GM23338 (cell line): ENCODE data around the gene RYR2. TPM values are rescaled to one million over a fixed set of nuclear protein-coding genes. Genes with fewer than 3 reads are reported as not detected.

Source experiments
- ATAC-seq: fragments of 200-7000 bp; cut with Tn5 transposase; 3 replicates; pipeline ENCODE4 v1.9.1; 2020
- DNase-seq: peaks from one replicate; pipeline ENCODE4 v3.0.0-alpha.2; 2015; ENCODE audit warnings: low spot score
- H2AFZ ChIP-seq: fragments of 200-600 bp; sonication (generic); 2 replicates; pipeline ENCODE4 v1.8.0; 2016; ENCODE audit warnings: antibody characterized with exemption, mild to moderate bottlenecking, moderate library complexity
- H3F3A ChIP-seq: fragments of 200-600 bp; sonication (generic); replicated peaks from 2 replicates; pipeline ENCODE4 v1.8.0; 2017; ENCODE audit warnings: antibody characterized with exemption, mixed run types, low read depth
- H3K27ac ChIP-seq: fragments of 200-600 bp; sonication (generic); 2 replicates; pipeline ENCODE4 v1.6.1; 2016; ENCODE audit warnings: low read depth
- H3K27me3 ChIP-seq: fragments of 200-600 bp; sonication (generic); 2 replicates; pipeline ENCODE4 v1.8.0; 2016; ENCODE audit warnings: mild to moderate bottlenecking, mixed run types, moderate library complexity; ENCODE audit not compliant: insufficient read depth
- H3K36me3 ChIP-seq: fragments of 200-600 bp; sonication (generic); 2 replicates; pipeline ENCODE4 v1.8.0; 2016; ENCODE audit warnings: mild to moderate bottlenecking; ENCODE audit not compliant: insufficient read depth
- H3K4me1 ChIP-seq: fragments of 200-600 bp; sonication (generic); 2 replicates; pipeline ENCODE4 v1.8.0; 2016; ENCODE audit warnings: mild to moderate bottlenecking, moderate library complexity; ENCODE audit not compliant: insufficient read depth
- H3K4me2 ChIP-seq: fragments of 200-600 bp; sonication (generic); 2 replicates; pipeline ENCODE4 v1.7.1; 2017; ENCODE audit warnings: mixed run types
- H3K4me3 ChIP-seq: fragments of 200-600 bp; sonication (generic); 2 replicates; pipeline ENCODE4 v1.6.1; 2016; ENCODE audit warnings: mixed run types
- H3K79me2 ChIP-seq: fragments of 200-600 bp; sonication (generic); replicated peaks from 2 replicates; pipeline ENCODE4 v1.8.0; 2017; ENCODE audit warnings: mild to moderate bottlenecking; ENCODE audit not compliant: insufficient read depth
- H3K9me2 ChIP-seq: fragments of 200-600 bp; sonication (generic); 2 replicates; pipeline ENCODE4 v1.8.0; 2017; ENCODE audit not compliant: insufficient read depth
- H4K20me1 ChIP-seq: fragments of 200-600 bp; sonication (generic); replicated peaks from 2 replicates; pipeline ENCODE4 v1.8.0; 2017; ENCODE audit warnings: mild to moderate bottlenecking; ENCODE audit not compliant: insufficient read depth
- H3K27ac Mint-ChIP-seq: 2 replicates; pipeline ENCODE4 v1.8.0; 2020; ENCODE audit warnings: inconsistent platforms, mild to moderate bottlenecking, moderate library complexity, mixed read lengths
- H3K27me3 Mint-ChIP-seq: 3 replicates; pipeline ENCODE4 v1.8.0; 2022; ENCODE audit warnings: low read depth, mild to moderate bottlenecking, moderate library complexity, mixed read lengths, inconsistent platforms; ENCODE audit not compliant: insufficient read depth, poor library complexity
- H3K36me3 Mint-ChIP-seq: 3 replicates; pipeline ENCODE4 v1.8.0; 2021; ENCODE audit warnings: low read depth, mild to moderate bottlenecking, inconsistent platforms, moderate library complexity, mixed read lengths
- H3K4me1 Mint-ChIP-seq: 3 replicates; pipeline ENCODE4 v1.8.0; 2020; ENCODE audit warnings: mild to moderate bottlenecking, inconsistent platforms, mixed read lengths
- H3K4me3 Mint-ChIP-seq: 3 replicates; pipeline ENCODE4 v1.8.0; 2021; ENCODE audit warnings: moderate library complexity, mild to moderate bottlenecking, inconsistent platforms, mixed read lengths
- H3K9me3 Mint-ChIP-seq: 3 replicates; pipeline ENCODE4 v1.8.0; 2020; ENCODE audit warnings: moderate library complexity, mild to moderate bottlenecking, inconsistent platforms, mixed read lengths
- CREB1 ChIP-seq: fragments of 250-450 bp; sonication (Bioruptor Pico); IDR thresholded peaks from 2 replicates; pipeline ENCODE4 v1.5.0; 2020; ENCODE audit warnings: low read depth, mild to moderate bottlenecking, moderate library complexity
- CTCF ChIP-seq, 2 experiments: fragments of 200-600 bp in 1 of 2; sonication (generic) in 1 of 2; conservative IDR thresholded peaks; 2 replicates each; pipeline versions ENCODE4 v1.5.1 to v1.6.1; 2016 to 2017; ENCODE audit warnings: antibody characterized with exemption in 2 of 2, low read depth in 2 of 2, mild to moderate bottlenecking in 2 of 2, moderate library complexity in 1 of 2
- EZH2 ChIP-seq: fragments of 200-600 bp; sonication (generic); IDR thresholded peaks from one replicate; pipeline ENCODE4 v1.8.0; 2017; ENCODE audit warnings: antibody characterized with exemption, mild to moderate bottlenecking, low read depth; ENCODE audit not compliant: unreplicated experiment
- EZH2phosphoT487 ChIP-seq: fragments of 200-600 bp; sonication (generic); IDR thresholded peaks from one replicate; pipeline ENCODE4 v1.8.1; 2018; ENCODE audit warnings: antibody characterized with exemption; ENCODE audit not compliant: unreplicated experiment
- ZNF114 ChIP-seq: fragments of 250-450 bp; sonication (Bioruptor Pico); IDR thresholded peaks from 2 replicates; pipeline ENCODE4 v1.5.0; 2020; ENCODE audit warnings: mild to moderate bottlenecking, moderate library complexity
- ZNF331 ChIP-seq: fragments of 250-450 bp; sonication (Bioruptor Pico); IDR thresholded peaks from 2 replicates; pipeline ENCODE4 v1.5.0; 2020; ENCODE audit warnings: low read depth, mild to moderate bottlenecking, moderate library complexity
- polyA plus RNA-seq: library from polyadenylated mRNA; unstranded; fragments of >200 nt; fragmentation: Nextera tagmentation; extraction: Ambion mirVana; gene quantifications from 2 replicates; pipeline ENCODE4 v1.2.1, GENCODE V29; 2016
- total RNA-seq: library from RNA; depleted of rRNA; stranded (reverse); fragments of >200 nt; shearing (Covaris generic); gene quantifications from 2 replicates; pipeline ENCODE4 v1.2.3, GENCODE V29; 2014
- TF ChIP-seq, protein P1 (sequence below): fragments of 250-450 bp; sonication (Bioruptor Pico); IDR thresholded peaks from 2 replicates; pipeline ENCODE4 v1.5.0; 2020; ENCODE audit warnings: mild to moderate bottlenecking, moderate library complexity

The RYR2 gene
- total and polyA plus RNA-seq, 2 experiments from 2014 or later: 8.9 to 10.0 TPM

- TF ChIP-seq CREB1: no peak
- TF ChIP-seq CTCF (conservative IDR thresholded peaks at IDR 0.05; ENCODE audit: low read depth in 2 of 2): no peak
- TF ChIP-seq ZNF114 (CRISPR knock-in tag): no peak
- no peak for TF ChIP-seq ZNF331 (CRISPR knock-in tag)
- no peak for TF ChIP-seq EZH2
These were observed 28.4 kb upstream of the RYR2 start (continued) for GRCh38 chr1:237013608-237014007.

GRCh38 chr1:237016626-237017025 is 25.4 kb upstream of the RYR2 start:
- Mint-ChIP-seq H3K4me1 (peaks cover 29% of the 10 kb centered on the region), H3K36me3 (no peaks in the 10 kb centered on the region), H3K27me3 (peaks cover 2% of the 10 kb centered on the region), H3K4me3 (0 out of 3 replicates have a peak overlapping the region, but pooled peaks have one; percentile 31), H3K9me3 (no peaks in the 10 kb centered on the region; the same call in 2 of the 3 replicates), H3K27ac (peak overlapping the region; percentile 88)
- Histone ChIP-seq H3K79me2 (no peaks in the 10 kb centered on the region), H3F3A (no peaks in the 10 kb centered on the region), H3K36me3 (no peaks in the 10 kb centered on the region), H3K4me2 (peak overlapping the region; percentile 28), H2AFZ (0 out of 2 replicates have a peak overlapping the region, but pooled peaks have one; percentile 2), H3K27ac (peak overlapping the region; percentile 70), H3K4me3 (no peak overlapping the region), H4K20me1 (no peaks in the 10 kb centered on the region), H3K27me3 (no peaks in the 10 kb centered on the region), H3K4me1 (peaks cover 28% of the 10 kb centered on the region), H3K9me2 (no peaks in the 10 kb centered on the region)
- TF ChIP-seq EZH2phosphoT487 (no peak), CTCF (conservative IDR thresholded peaks at IDR 0.05; ENCODE audit: low read depth in 2 of 2) (no peak)
- TF ChIP-seq, protein P1, sequence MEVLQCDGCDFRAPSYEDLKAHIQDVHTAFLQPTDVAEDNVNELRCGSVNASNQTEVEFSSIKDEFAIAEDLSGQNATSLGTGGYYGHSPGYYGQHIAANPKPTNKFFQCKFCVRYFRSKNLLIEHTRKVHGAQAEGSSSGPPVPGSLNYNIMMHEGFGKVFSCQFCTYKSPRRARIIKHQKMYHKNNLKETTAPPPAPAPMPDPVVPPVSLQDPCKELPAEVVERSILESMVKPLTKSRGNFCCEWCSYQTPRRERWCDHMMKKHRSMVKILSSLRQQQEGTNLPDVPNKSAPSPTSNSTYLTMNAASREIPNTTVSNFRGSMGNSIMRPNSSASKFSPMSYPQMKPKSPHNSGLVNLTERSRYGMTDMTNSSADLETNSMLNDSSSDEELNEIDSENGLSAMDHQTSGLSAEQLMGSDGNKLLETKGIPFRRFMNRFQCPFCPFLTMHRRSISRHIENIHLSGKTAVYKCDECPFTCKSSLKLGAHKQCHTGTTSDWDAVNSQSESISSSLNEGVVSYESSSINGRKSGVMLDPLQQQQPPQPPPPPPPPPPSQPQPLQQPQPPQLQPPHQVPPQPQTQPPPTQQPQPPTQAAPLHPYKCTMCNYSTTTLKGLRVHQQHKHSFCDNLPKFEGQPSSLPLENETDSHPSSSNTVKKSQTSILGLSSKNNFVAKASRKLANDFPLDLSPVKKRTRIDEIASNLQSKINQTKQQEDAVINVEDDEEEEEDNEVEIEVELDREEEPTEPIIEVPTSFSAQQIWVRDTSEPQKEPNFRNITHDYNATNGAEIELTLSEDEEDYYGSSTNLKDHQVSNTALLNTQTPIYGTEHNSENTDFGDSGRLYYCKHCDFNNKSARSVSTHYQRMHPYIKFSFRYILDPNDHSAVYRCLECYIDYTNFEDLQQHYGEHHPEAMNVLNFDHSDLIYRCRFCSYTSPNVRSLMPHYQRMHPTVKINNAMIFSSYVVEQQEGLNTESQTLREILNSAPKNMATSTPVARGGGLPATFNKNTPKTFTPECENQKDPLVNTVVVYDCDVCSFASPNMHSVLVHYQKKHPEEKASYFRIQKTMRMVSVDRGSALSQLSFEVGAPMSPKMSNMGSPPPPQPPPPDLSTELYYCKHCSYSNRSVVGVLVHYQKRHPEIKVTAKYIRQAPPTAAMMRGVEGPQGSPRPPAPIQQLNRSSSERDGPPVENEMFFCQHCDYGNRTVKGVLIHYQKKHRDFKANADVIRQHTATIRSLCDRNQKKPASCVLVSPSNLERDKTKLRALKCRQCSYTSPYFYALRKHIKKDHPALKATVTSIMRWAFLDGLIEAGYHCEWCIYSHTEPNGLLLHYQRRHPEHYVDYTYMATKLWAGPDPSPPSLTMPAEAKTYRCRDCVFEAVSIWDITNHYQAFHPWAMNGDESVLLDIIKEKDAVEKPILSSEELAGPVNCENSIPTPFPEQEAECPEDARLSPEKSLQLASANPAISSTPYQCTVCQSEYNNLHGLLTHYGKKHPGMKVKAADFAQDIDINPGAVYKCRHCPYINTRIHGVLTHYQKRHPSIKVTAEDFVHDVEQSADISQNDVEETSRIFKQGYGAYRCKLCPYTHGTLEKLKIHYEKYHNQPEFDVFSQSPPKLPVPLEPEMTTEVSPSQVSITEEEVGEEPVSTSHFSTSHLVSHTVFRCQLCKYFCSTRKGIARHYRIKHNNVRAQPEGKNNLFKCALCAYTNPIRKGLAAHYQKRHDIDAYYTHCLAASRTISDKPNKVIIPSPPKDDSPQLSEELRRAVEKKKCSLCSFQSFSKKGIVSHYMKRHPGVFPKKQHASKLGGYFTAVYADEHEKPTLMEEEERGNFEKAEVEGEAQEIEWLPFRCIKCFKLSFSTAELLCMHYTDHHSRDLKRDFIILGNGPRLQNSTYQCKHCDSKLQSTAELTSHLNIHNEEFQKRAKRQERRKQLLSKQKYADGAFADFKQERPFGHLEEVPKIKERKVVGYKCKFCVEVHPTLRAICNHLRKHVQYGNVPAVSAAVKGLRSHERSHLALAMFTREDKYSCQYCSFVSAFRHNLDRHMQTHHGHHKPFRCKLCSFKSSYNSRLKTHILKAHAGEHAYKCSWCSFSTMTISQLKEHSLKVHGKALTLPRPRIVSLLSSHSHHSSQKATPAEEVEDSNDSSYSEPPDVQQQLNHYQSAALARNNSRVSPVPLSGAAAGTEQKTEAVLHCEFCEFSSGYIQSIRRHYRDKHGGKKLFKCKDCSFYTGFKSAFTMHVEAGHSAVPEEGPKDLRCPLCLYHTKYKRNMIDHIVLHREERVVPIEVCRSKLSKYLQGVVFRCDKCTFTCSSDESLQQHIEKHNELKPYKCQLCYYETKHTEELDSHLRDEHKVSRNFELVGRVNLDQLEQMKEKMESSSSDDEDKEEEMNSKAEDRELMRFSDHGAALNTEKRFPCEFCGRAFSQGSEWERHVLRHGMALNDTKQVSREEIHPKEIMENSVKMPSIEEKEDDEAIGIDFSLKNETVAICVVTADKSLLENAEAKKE (CRISPR knock-in tag): peak; percentile 93
- ATAC-seq (peak; percentile 100), DNase-seq (peak; percentile 72)
